ENCODE measurements around the gene TRHDE. TPM values are rescaled to one million over a fixed set of nuclear protein-coding genes. Genes with fewer than 3 reads are reported as not detected.

TRHDE gene
- total RNA-seq, 1 experiment from 2014 or later: 0.74 TPM

DNA sequence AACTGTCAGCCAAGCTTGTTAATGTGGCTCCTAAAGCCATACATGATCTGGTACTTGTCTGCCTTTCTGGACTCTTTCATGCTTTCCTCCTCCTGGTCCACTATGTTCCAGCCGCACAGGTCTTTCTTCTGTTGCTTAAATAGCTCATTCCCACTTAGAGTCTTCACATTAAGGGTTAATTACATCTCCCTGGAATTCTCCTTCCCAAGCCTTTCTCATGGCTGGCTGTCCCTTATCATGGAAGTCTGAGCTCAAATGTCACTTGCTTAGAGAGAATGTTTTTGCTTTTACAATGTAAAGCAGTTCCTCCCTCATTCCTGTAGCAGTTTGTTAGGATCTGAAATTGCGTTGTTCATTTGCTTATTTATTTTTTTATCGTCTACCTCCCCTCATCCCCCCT is 199.6 kb downstream of the TRHDE start:
- H3K4me3 ChIP-seq: no peak overlapping the region
- no peaks in the 10 kb centered on the region for H3K9me2 ChIP-seq (ENCODE audit: insufficient read depth)
- H3K9me3 ChIP-seq (ENCODE audit: insufficient read depth, low read depth): no peaks in the 10 kb centered on the region; the same call in 1 of the 2 replicates
- no TSS peak for BruUV-seq (replicated peaks)
- no peaks in the 10 kb centered on the region for H3K79me2 ChIP-seq (ENCODE audit: low read depth)
- no peaks in the 10 kb centered on the region for H3K36me3 ChIP-seq (ENCODE audit: low read depth)
- no peaks in the 10 kb centered on the region for H3K27me3 ChIP-seq (ENCODE audit: insufficient read depth, low read depth)
- no peak for TF ChIP-seq EZH2 (IDR thresholded peaks at IDR 0.05; ENCODE audit: low read depth)
- TF ChIP-seq, protein P1, sequence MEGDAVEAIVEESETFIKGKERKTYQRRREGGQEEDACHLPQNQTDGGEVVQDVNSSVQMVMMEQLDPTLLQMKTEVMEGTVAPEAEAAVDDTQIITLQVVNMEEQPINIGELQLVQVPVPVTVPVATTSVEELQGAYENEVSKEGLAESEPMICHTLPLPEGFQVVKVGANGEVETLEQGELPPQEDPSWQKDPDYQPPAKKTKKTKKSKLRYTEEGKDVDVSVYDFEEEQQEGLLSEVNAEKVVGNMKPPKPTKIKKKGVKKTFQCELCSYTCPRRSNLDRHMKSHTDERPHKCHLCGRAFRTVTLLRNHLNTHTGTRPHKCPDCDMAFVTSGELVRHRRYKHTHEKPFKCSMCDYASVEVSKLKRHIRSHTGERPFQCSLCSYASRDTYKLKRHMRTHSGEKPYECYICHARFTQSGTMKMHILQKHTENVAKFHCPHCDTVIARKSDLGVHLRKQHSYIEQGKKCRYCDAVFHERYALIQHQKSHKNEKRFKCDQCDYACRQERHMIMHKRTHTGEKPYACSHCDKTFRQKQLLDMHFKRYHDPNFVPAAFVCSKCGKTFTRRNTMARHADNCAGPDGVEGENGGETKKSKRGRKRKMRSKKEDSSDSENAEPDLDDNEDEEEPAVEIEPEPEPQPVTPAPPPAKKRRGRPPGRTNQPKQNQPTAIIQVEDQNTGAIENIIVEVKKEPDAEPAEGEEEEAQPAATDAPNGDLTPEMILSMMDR (conservative IDR thresholded peaks at IDR 0.05): no peak
- H3K27ac ChIP-seq: no peak overlapping the region
- no peak overlapping the region for H3K4me2 ChIP-seq
- intact Hi-C loops (cut with micrococcal nuclease; ENCODE audit: unreplicated experiment): no loop called here
- no peaks in the 10 kb centered on the region for H3K4me1 ChIP-seq (replicated peaks; ENCODE audit: insufficient read depth)
- H2AFZ ChIP-seq: no peak overlapping the region
- ChIA-PET POLR2A (ENCODE audit: unreplicated experiment) (interaction anchor here (0.6 kb wide), 1 partner anchor 92 kb away, joined by 4 read pairs; no protein-coding TSS in a partner anchor), CTCF (no interaction called here)
- no peaks in the 10 kb centered on the region for H3F3A ChIP-seq (ENCODE audit: insufficient read depth, low read depth)
- no peak for DNase-seq
- no peaks in the 10 kb centered on the region for H4K20me1 ChIP-seq (ENCODE audit: insufficient read depth)

- Histone ChIP-seq H3K36me3 (ENCODE audit: low read depth) (no peaks in the 10 kb centered on the region), H3K4me3 (no peak overlapping the region), H3F3A (ENCODE audit: insufficient read depth, low read depth) (no peaks in the 10 kb centered on the region), H3K27me3 (ENCODE audit: insufficient read depth, low read depth) (no peaks in the 10 kb centered on the region), H2AFZ (no peak overlapping the region), H3K9me2 (ENCODE audit: insufficient read depth) (no peaks in the 10 kb centered on the region), H3K4me1 (replicated peaks; ENCODE audit: insufficient read depth) (no peaks in the 10 kb centered on the region), H3K4me2 (no peak overlapping the region), H3K9me3 (ENCODE audit: insufficient read depth, low read depth) (no peaks in the 10 kb centered on the region; the same call in 1 of the 2 replicates), H3K79me2 (ENCODE audit: low read depth) (no peaks in the 10 kb centered on the region), H3K27ac (no peak overlapping the region), H4K20me1 (ENCODE audit: insufficient read depth) (no peaks in the 10 kb centered on the region)
- intact Hi-C loops (cut with micrococcal nuclease; ENCODE audit: unreplicated experiment): no loop called here
- TF ChIP-seq, protein P1 (conservative IDR thresholded peaks at IDR 0.05): 0 out of 2 replicates have a peak, but pooled peaks have one; percentile 20
- TF ChIP-seq EZH2 (IDR thresholded peaks at IDR 0.05; ENCODE audit: low read depth): no peak
- BruUV-seq (replicated peaks): no TSS peak
- ChIA-PET CTCF (no interaction called here), POLR2A (ENCODE audit: unreplicated experiment) (interaction anchor here (0.6 kb wide), 1 partner anchor 92 kb away, joined by 4 read pairs; no protein-coding TSS in a partner anchor)
- DNase-seq: no peak
These were observed 200.2 kb downstream of the TRHDE start for GRCh38 chr12:72472350-72472749.

GRCh38 chr12:72476301-72476700 is 204.1 kb downstream of the TRHDE start:
- H3K27me3 ChIP-seq (ENCODE audit: insufficient read depth, low read depth): no peaks in the 10 kb centered on the region
- TF ChIP-seq, protein P1 (conservative IDR thresholded peaks at IDR 0.05): no peak
- TF ChIP-seq EZH2 (IDR thresholded peaks at IDR 0.05; ENCODE audit: low read depth): no peak
- no TSS peak for BruUV-seq (replicated peaks)
- H3F3A ChIP-seq (ENCODE audit: insufficient read depth, low read depth): no peaks in the 10 kb centered on the region
- H3K4me2 ChIP-seq: no peak overlapping the region
- H3K9me3 ChIP-seq (ENCODE audit: insufficient read depth, low read depth): no peaks in the 10 kb centered on the region; the same call in 1 of the 2 replicates
- H3K27ac ChIP-seq: no peak overlapping the region
- DNase-seq: no peak
- ChIA-PET CTCF (no interaction called here), POLR2A (ENCODE audit: unreplicated experiment) (no interaction called here)
- intact Hi-C loops (cut with micrococcal nuclease; ENCODE audit: unreplicated experiment): no loop called here
- no peak overlapping the region for H3K4me3 ChIP-seq
- H2AFZ ChIP-seq: no peak overlapping the region
- no peaks in the 10 kb centered on the region for H3K79me2 ChIP-seq (ENCODE audit: low read depth)
- no peaks in the 10 kb centered on the region for H3K4me1 ChIP-seq (replicated peaks; ENCODE audit: insufficient read depth)
- no peaks in the 10 kb centered on the region for H3K9me2 ChIP-seq (ENCODE audit: insufficient read depth)
- H4K20me1 ChIP-seq (ENCODE audit: insufficient read depth): no peaks in the 10 kb centered on the region
- no peaks in the 10 kb centered on the region for H3K36me3 ChIP-seq (ENCODE audit: low read depth)

Measured in PC-9 (cell line).